Measurements from ENCODE around the gene CPA5.

The CPA5 gene

DNA sequence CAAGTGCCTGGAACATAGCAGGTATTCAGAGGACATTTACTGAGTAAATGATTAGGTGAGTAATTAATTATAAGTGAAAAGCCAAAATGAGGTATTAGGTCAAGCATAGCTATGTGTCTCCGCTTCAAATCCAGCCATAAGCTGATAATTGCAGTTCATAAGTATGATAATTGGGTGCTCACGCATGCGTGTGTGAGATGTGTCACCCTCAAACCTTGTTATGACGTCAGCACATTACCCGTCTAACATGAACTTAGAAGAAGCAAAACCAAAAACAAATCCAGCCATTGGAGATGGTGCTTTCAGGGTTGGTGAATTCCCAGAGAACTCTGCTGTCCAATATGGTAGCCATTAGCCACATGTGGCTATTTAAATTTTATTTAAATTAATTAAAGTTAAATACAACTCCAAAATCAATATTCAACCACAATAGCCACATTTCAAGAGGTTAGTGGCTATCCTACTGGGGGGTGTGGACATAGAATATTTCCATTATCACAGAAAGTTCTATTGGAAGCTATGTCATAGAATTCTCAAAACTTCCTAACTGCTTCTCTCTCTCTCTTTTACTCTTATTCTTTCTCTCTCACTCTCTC lies at the start of gene CPA5:
Gene CPA5 (plus strand): TSS at position 546 of the 596 bp plus-strand sequence. CDS start 1,670 bp downstream, outside the sequence.
- POLR2A ChIA-PET, result no interaction called here
- CTCF ChIA-PET, result interaction anchor here (0.9 to 1.4 kb wide), 2 partner anchors 12 to 139 kb away, joined by 3 read pairs; partner anchors contain the start of gene TMEM209
- DNase-seq (ENCODE audit: extremely low spot score), result no peak
- no peak for TF ChIP-seq CTCF (IDR thresholded peaks at IDR 0.05; ENCODE audit: control extremely low read depth, extremely low read depth, low read depth, missing control alignments)

- TF ChIP-seq CTCF (IDR thresholded peaks at IDR 0.05; ENCODE audit: control extremely low read depth, extremely low read depth, low read depth, missing control alignments), result no peak
- DNase-seq (ENCODE audit: extremely low spot score), result no peak
- ChIA-PET POLR2A (no interaction called here), CTCF (interaction anchor here (0.8 to 1.8 kb wide), 2 partner anchors 31 to 36 kb away, joined by 3 read pairs; no protein-coding TSS in a partner anchor)
Observed at GRCh38 chr7:130296221-130296951, 48.2 kb upstream of the CPA5 start.

DNA sequence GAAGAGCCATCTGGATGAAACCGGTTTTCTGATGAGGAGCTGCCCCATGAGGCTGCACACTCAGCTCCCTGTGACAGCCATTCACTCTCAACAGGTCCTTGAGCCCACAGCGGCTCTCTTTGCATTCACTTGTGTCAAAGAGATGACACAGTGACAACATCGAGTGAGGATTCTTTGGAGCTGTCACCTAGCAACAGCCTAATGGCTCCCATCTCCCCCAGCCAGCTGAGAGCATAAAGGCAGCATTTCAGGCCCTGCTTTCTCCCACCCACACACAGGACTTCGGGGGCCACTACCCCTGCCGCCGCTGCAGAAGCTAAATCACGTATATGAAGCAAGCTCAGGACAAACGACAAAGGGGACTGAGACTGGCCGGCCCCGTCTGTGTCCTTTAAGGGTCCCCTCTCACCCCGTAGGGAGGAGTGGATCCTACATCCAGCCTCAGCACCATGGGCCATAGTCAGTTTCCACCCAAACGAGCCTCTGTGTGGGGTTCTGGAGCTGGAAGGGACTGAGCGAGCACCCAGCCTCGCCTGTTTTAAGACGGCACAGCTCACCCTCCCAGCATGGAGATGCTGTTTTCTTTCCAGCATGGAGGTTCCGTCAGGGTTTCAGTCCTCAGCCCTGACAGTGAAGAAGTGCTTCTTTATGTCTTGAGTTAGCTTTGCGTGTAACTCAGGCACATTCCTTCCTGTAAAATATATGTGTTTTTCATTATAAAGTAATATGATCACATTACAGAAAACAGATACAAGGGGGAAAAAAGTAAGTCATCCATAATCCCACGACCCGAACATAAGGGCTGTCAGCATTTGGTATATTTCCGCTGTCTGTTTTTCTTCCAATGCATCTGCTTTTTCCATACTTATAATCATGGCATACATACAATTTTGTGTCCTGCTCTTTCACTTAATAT lies 46.7 kb upstream of the CPA5 start:
- no peak for TF ChIP-seq CTCF (IDR thresholded peaks at IDR 0.05; ENCODE audit: control extremely low read depth, extremely low read depth, low read depth, missing control alignments)
- ChIA-PET POLR2A (no interaction called here), CTCF (interaction anchor here (0.8 to 2.2 kb wide), 4 partner anchors 12 to 40 kb away, joined by 3 to 8 read pairs (median 4); no protein-coding TSS in a partner anchor)
- DNase-seq (ENCODE audit: extremely low spot score), result no peak

GRCh38 chr7:130298544-130299326 lies 45.9 kb upstream of the CPA5 start:
- ChIA-PET CTCF (interaction anchor here (1.5 to 2.2 kb wide), 3 partner anchors 12 to 39 kb away, joined by 3 to 8 read pairs (median 4); no protein-coding TSS in a partner anchor), POLR2A (no interaction called here)
- no peak for TF ChIP-seq CTCF (IDR thresholded peaks at IDR 0.05; ENCODE audit: control extremely low read depth, extremely low read depth, low read depth, missing control alignments)
- no peak for DNase-seq (ENCODE audit: extremely low spot score)

DNA sequence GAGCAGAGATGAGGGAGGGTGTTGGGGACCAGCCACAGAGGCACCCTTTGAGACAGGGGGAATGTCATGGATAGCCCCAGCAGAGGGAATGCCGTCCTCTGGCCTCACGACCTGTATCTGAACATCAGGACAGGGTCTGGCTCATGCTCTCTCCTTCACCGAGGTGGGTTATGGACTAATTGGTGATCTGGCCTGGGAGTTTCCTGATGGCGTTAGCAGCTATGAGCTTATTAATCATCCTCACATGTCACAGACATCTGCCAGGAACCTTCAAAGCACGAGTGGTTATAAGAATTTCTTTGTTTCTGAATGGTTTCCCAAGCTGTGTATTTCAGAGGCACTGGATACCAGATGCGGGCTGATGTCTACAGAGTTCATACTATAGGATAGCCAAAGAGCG lies 44.8 kb upstream of the CPA5 start:
- TF ChIP-seq CTCF (IDR thresholded peaks at IDR 0.05; ENCODE audit: control extremely low read depth, extremely low read depth, low read depth, missing control alignments), result no peak
- ChIA-PET POLR2A (no interaction called here), CTCF (interaction anchor here (1.5 kb wide), 1 partner anchor 40 kb away, joined by 3 read pairs; no protein-coding TSS in a partner anchor)
- DNase-seq (ENCODE audit: extremely low spot score), result no peak

Measured in GM10248 (cell line).